Neural progenitor cell (in vitro differentiated cells): ENCODE measurements around the gene IQSEC3.

Experiments used
- CTCF ChIP-seq: fragments of 200-600 bp; sonication (generic); IDR thresholded peaks from 2 replicates; pipeline ENCODE4 v1.5.1; 2017; ENCODE audit warnings: antibody characterized with exemption, mild to moderate bottlenecking
- EZH2phosphoT487 ChIP-seq: fragments of 200-600 bp; sonication (generic); IDR thresholded peaks from 2 replicates; pipeline ENCODE4 v1.6.1; 2017; ENCODE audit warnings: antibody characterized with exemption

- no peak for TF ChIP-seq EZH2phosphoT487
- TF ChIP-seq CTCF: no peak
Observed at GRCh38 chr12:166425-167075, 100.0 kb downstream of the IQSEC3 start.
